ENCODE measurements around the gene MED14. TPM values are rescaled to one million over a fixed set of nuclear protein-coding genes. Genes with fewer than 3 reads are reported as not detected.

Gene MED14
- total and polyA plus RNA-seq, 2 of the 13 experiments (the other 11 are each of a cell fraction or from before 2014, with no cell fraction given): 10.2 to 16.3 TPM

DNA sequence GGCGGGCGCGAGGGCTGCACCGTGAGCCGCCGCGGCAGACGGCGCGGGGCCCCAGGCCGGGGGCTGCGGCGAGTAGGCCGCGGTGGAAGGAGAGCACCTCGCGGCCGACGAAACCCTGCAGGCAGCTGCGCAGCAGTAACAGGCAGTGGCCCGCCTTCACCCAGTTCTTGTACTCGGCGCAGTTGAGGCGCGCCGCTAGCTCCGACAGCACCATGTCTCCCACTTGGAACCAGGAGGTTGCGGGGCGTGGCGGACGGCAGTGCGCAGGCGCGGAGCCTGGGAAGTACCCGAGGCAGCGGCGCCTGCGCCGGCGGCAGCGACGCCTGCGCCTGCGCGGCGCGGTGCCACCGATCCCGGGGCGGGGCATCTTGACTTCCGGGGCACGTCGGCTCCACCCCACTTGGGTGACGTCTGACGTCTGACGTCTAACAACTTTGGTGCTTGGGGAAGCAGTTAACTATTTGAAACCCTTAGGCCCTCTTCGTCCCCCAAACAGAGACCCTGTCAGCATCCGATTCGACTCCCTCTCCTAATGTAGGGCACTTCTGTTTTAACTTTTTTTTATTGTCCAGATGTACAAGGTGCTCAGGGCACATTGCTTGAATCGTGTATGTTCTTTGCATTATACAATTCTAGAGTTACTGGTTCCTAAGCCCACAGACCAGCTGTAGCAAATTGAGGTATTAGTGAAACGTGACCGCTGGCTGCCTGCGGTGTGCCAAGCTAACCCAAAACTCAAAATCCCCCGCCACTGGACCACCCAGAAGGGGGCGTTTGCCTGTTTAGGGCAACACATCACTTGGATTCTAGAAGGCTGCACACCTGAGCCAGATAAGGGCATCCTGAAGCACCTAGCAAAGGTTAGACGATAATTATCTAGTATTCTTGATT lies 87.8 kb downstream of the MED14 start, which contains the start of gene CXorf38 (continued):
- TF ChIP-seq, protein P1, sequence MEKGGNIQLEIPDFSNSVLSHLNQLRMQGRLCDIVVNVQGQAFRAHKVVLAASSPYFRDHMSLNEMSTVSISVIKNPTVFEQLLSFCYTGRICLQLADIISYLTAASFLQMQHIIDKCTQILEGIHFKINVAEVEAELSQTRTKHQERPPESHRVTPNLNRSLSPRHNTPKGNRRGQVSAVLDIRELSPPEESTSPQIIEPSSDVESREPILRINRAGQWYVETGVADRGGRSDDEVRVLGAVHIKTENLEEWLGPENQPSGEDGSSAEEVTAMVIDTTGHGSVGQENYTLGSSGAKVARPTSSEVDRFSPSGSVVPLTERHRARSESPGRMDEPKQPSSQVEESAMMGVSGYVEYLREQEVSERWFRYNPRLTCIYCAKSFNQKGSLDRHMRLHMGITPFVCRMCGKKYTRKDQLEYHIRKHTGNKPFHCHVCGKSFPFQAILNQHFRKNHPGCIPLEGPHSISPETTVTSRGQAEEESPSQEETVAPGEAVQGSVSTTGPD (CRISPR knock-in tag; IDR thresholded peaks at IDR 0.05): no peak
- TF ChIP-seq ZNF225 (CRISPR knock-in tag; IDR thresholded peaks at IDR 0.05): no peak
- no peak for TF ChIP-seq DR1 (CRISPR knock-in tag; IDR thresholded peaks at IDR 0.05)
- TF ChIP-seq KDM1A (CRISPR knock-in tag; IDR thresholded peaks at IDR 0.05): no peak
- no peak for TF ChIP-seq SOX13 (IDR thresholded peaks at IDR 0.05)
- TF ChIP-seq SOX13 (CRISPR knock-in tag; conservative IDR thresholded peaks at IDR 0.05 in 1 of 2, IDR thresholded peaks at IDR 0.05 in 1 of 2): no peak
- no peak for TF ChIP-seq JUN (CRISPR knock-in tag; IDR thresholded peaks at IDR 0.05)
- TF ChIP-seq, protein P2, sequence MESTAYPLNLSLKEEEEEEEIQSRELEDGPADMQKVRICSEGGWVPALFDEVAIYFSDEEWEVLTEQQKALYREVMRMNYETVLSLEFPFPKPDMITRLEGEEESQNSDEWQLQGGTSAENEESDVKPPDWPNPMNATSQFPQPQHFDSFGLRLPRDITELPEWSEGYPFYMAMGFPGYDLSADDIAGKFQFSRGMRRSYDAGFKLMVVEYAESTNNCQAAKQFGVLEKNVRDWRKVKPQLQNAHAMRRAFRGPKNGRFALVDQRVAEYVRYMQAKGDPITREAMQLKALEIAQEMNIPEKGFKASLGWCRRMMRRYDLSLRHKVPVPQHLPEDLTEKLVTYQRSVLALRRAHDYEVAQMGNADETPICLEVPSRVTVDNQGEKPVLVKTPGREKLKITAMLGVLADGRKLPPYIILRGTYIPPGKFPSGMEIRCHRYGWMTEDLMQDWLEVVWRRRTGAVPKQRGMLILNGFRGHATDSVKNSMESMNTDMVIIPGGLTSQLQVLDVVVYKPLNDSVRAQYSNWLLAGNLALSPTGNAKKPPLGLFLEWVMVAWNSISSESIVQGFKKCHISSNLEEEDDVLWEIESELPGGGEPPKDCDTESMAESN (CRISPR knock-in tag; conservative IDR thresholded peaks at IDR 0.05): no peak
- TF ChIP-seq, protein P3, sequence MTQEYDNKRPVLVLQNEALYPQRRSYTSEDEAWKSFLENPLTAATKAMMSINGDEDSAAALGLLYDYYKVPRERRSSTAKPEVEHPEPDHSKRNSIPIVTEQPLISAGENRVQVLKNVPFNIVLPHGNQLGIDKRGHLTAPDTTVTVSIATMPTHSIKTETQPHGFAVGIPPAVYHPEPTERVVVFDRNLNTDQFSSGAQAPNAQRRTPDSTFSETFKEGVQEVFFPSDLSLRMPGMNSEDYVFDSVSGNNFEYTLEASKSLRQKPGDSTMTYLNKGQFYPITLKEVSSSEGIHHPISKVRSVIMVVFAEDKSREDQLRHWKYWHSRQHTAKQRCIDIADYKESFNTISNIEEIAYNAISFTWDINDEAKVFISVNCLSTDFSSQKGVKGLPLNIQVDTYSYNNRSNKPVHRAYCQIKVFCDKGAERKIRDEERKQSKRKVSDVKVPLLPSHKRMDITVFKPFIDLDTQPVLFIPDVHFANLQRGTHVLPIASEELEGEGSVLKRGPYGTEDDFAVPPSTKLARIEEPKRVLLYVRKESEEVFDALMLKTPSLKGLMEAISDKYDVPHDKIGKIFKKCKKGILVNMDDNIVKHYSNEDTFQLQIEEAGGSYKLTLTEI (CRISPR knock-in tag; conservative IDR thresholded peaks at IDR 0.05): no peak
- no peak for TF ChIP-seq CHCHD3 (CRISPR knock-in tag; IDR thresholded peaks at IDR 0.05)
- TF ChIP-seq, protein P4, sequence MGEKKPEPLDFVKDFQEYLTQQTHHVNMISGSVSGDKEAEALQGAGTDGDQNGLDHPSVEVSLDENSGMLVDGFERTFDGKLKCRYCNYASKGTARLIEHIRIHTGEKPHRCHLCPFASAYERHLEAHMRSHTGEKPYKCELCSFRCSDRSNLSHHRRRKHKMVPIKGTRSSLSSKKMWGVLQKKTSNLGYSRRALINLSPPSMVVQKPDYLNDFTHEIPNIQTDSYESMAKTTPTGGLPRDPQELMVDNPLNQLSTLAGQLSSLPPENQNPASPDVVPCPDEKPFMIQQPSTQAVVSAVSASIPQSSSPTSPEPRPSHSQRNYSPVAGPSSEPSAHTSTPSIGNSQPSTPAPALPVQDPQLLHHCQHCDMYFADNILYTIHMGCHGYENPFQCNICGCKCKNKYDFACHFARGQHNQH (CRISPR knock-in tag; IDR thresholded peaks at IDR 0.05): no peak
- no peak for TF ChIP-seq KMT2B (CRISPR knock-in tag; IDR thresholded peaks at IDR 0.05)
- TF ChIP-seq RBFOX2 (IDR thresholded peaks at IDR 0.05; ENCODE audit: low read depth, low read length): peak; percentile 80
- TF ChIP-seq, protein P5, sequence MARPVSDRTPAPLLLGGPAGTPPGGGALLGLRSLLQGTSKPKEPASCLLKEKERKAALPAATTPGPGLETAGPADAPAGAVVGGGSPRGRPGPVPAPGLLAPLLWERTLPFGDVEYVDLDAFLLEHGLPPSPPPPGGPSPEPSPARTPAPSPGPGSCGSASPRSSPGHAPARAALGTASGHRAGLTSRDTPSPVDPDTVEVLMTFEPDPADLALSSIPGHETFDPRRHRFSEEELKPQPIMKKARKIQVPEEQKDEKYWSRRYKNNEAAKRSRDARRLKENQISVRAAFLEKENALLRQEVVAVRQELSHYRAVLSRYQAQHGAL (CRISPR knock-in tag; IDR thresholded peaks at IDR 0.05; ENCODE audit: not compliant biosample characterization): no peak
- TF ChIP-seq, protein P6, sequence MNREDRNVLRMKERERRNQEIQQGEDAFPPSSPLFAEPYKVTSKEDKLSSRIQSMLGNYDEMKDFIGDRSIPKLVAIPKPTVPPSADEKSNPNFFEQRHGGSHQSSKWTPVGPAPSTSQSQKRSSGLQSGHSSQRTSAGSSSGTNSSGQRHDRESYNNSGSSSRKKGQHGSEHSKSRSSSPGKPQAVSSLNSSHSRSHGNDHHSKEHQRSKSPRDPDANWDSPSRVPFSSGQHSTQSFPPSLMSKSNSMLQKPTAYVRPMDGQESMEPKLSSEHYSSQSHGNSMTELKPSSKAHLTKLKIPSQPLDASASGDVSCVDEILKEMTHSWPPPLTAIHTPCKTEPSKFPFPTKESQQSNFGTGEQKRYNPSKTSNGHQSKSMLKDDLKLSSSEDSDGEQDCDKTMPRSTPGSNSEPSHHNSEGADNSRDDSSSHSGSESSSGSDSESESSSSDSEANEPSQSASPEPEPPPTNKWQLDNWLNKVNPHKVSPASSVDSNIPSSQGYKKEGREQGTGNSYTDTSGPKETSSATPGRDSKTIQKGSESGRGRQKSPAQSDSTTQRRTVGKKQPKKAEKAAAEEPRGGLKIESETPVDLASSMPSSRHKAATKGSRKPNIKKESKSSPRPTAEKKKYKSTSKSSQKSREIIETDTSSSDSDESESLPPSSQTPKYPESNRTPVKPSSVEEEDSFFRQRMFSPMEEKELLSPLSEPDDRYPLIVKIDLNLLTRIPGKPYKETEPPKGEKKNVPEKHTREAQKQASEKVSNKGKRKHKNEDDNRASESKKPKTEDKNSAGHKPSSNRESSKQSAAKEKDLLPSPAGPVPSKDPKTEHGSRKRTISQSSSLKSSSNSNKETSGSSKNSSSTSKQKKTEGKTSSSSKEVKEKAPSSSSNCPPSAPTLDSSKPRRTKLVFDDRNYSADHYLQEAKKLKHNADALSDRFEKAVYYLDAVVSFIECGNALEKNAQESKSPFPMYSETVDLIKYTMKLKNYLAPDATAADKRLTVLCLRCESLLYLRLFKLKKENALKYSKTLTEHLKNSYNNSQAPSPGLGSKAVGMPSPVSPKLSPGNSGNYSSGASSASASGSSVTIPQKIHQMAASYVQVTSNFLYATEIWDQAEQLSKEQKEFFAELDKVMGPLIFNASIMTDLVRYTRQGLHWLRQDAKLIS (CRISPR knock-in tag; IDR thresholded peaks at IDR 0.05): no peak
- TF ChIP-seq ZNF75D (CRISPR knock-in tag; IDR thresholded peaks at IDR 0.05; ENCODE audit: borderline replicate concordance): no peak
- TF ChIP-seq ZNF777 (CRISPR knock-in tag; IDR thresholded peaks at IDR 0.05): 0 out of 2 replicates have a peak, but pooled peaks have one; percentile 45
- TF ChIP-seq HHEX (CRISPR knock-in tag; IDR thresholded peaks at IDR 0.05): no peak

Data from HepG2 (cell line).